SK-N-SH (cell line): ENCODE measurements around the gene NLRP14.

Source experiments
- CTCF ChIP-seq: fragments of 200-600 bp; sonication (generic); IDR thresholded peaks from 2 replicates; pipeline ENCODE4 v1.6.1; 2017; ENCODE audit warnings: antibody characterized with exemption, mild to moderate bottlenecking, moderate library complexity
- EP300 ChIP-seq, 2 experiments: IDR thresholded peaks; 2 replicates each; pipeline versions ENCODE4 v1.4.0 to v1.6.1; 2012; ENCODE audit warnings: borderline replicate concordance in 1 of 2, low read depth in 1 of 2, low read length in 1 of 2
- EZH2phosphoT487 ChIP-seq: fragments of 200-600 bp; sonication (generic); IDR thresholded peaks from 2 replicates; pipeline ENCODE4 v1.6.1; 2017; ENCODE audit warnings: low read depth, mixed run types, mild to moderate bottlenecking, antibody characterized with exemption, moderate library complexity, borderline replicate concordance
- FOXM1 ChIP-seq: IDR thresholded peaks from 2 replicates; pipeline ENCODE4 v1.4.0; 2012; ENCODE audit warnings: low read depth, mild to moderate bottlenecking
- MXI1 ChIP-seq: IDR thresholded peaks from 2 replicates; pipeline ENCODE4 v1.6.1; 2012; ENCODE audit warnings: mild to moderate bottlenecking, low read depth, low read length, improper control_type of control experiment
- REST ChIP-seq: IDR thresholded peaks from 2 replicates; pipeline ENCODE4 v1.6.1; 2012; ENCODE audit warnings: mild to moderate bottlenecking, low read depth, low read length, moderate library complexity
- TCF12 ChIP-seq: IDR thresholded peaks from 2 replicates; pipeline ENCODE4 v1.4.0; 2012
- USF2 ChIP-seq: fragments of 150-350 bp; IDR thresholded peaks from 2 replicates; pipeline ENCODE4 v1.6.1; 2017; ENCODE audit warnings: antibody characterized with exemption, low read length, low read depth, borderline replicate concordance

GRCh38 chr11:7062534-7062933, 42.3 kb downstream of the NLRP14 start:
- TF ChIP-seq CTCF (no peak), EP300 (IDR thresholded peaks at IDR 0.05; ENCODE audit: borderline replicate concordance in 1 of 2, low read depth in 1 of 2, low read length in 1 of 2) (no peak), FOXM1 (no peak), REST (no peak), MXI1 (no peak), TCF12 (no peak), EZH2phosphoT487 (no peak), USF2 (no peak)
